Activated effector memory CD4-positive, alpha-beta T cell treated with anti-CD3 and anti-CD28 coated beads, Interleukin-2, amount 50 U/mL, for 16 hours (primary cell): ENCODE measurements around the gene P2RX1.
"Not testable (repeated sequence)": the region's sequence is repeated elsewhere in the genome, so short reads cannot be mapped to it uniquely, and the experiment has no call there.

Experiments used
- DNase-seq: peaks from one replicate; pipeline ENCODE4 v3.0.0-alpha.2; 2020

P2RX1 gene

GRCh38 chr17:3885271-3885670, 31.0 kb downstream of the P2RX1 start:
- DNase-seq: no peak

DNA sequence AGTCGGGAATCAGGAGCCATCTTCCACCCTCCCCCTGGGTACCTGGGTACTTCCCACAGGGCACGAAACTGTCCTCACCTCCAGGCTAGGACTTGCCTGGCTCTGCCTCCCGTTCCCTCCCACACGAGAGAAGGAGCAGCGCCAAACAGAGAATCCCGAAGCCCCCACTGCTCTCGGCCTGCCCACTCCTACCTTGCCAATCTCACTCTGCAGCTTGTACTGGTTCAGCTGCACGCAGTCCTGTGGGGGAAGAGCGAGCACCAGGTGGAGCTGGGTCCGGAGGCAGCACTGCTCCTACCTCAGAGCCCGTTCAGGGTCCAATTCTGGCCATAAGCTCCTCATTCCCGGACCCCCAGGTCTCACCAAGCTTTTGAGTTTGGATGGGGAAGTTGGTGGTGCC, 32.1 kb downstream of the P2RX1 start:
- DNase-seq: no peak

- no peak for DNase-seq
Observed at GRCh38 chr17:3882276-3882675, 34.0 kb downstream of the P2RX1 start.

DNA sequence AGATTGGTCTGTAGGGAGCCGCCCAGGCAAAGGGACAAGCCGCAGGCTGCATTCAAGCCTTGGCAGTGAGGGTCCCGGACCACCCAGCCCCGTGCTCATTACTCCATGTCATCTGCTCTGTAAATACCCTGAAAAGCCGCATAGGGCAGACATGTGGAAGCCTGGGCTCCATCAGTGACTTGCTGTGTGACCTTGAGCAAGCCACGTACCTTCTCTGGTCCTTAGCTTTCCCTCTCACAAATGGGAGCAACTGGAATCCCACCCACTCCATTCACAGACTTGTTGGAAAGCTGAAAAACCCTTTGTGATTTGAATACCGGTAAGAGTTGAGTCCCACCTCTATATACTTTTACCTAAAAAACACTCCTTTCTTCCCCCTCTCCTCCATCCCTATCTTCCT, 35.3 kb downstream of the P2RX1 start:
- no peak for DNase-seq

GRCh38 chr17:3879591-3880417, 36.5 kb downstream of the P2RX1 start:
- no peak for DNase-seq

- no peak for DNase-seq
Observed at GRCh38 chr17:3879186-3879585, 37.1 kb downstream of the P2RX1 start.

- no peak for DNase-seq
Observed at GRCh38 chr17:3877220-3877619, 39.0 kb downstream of the P2RX1 start.

GRCh38 chr17:3875317-3875716, 40.9 kb downstream of the P2RX1 start:
- no peak for DNase-seq

- DNase-seq: no peak
Observed at GRCh38 chr17:3873862-3874261, 42.4 kb downstream of the P2RX1 start.

DNA sequence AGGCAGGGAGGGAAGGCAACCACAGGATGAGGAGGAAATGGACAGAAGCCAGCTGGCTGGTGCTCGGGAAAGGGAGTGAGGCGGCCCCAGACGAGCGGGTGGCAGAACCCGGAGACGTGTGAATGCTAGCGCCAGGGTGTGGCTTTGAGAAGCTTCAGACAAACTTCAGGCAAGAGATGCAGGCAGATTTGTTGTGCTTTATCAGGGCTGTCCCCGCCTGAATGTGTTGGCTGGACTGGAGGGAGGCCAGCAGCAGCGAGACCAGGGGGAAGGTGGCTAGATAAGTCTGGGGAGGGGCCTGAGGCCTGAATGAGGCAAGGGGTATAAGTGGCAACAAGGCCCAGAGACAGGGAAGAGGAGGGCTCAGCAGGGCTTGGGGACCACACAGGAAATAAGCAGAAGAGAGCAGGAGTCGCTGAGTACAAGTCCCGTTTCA, 45.4 kb downstream of the P2RX1 start:
- no peak for DNase-seq

DNA sequence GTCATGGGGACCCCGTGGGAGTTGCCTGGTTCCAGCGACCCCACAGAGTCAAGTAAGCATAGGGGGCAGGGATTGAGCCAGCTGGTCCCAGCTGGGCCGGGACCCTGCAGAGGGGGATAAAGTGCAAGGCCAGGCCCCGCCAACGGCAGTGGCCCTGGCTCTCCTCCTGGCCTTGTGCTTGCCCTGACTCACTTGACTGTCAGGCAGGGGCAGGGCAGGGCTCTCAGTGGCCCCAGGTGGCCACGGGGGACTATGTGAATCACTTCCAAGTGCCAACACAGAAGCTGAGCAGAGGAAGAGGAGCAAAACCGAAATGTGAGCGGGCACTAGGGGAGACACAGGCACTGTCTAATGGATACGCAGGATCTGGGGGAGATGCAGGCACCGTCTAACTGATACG, 48.7 kb downstream of the P2RX1 start:
- DNase-seq: no peak

DNA sequence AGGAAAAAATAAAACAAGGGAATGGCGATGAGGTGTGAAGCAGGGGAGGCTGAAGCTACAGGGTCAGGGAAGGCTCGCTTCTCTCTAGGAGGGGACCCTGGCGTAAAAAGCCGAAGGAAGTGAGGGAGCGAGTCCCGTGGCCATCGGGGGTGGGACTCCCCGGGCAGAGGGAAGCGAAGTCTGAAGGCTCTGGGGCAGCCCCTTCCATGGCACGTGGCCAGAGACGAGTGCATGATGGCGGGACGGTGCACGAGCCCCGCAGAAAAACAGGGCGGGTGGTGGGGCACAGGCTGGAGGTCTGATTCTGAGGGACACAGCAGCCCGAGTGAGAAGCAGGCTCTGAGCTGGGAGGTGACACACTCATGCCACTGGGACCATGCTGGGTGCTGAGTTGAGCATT, 49.2 kb downstream of the P2RX1 start:
- no peak for DNase-seq

- no peak for DNase-seq
Observed at GRCh38 chr17:3866276-3866675, 50.0 kb downstream of the P2RX1 start.

GRCh38 chr17:3865176-3865575, 51.1 kb downstream of the P2RX1 start:
- DNase-seq: no peak

- DNase-seq: no peak
Observed at GRCh38 chr17:3864534-3864933, 51.7 kb downstream of the P2RX1 start.

- DNase-seq: no peak
Observed at GRCh38 chr17:3861761-3862681, 54.2 kb downstream of the P2RX1 start.

- no peak for DNase-seq
Observed at GRCh38 chr17:3860939-3861700, 55.1 kb downstream of the P2RX1 start.

DNA sequence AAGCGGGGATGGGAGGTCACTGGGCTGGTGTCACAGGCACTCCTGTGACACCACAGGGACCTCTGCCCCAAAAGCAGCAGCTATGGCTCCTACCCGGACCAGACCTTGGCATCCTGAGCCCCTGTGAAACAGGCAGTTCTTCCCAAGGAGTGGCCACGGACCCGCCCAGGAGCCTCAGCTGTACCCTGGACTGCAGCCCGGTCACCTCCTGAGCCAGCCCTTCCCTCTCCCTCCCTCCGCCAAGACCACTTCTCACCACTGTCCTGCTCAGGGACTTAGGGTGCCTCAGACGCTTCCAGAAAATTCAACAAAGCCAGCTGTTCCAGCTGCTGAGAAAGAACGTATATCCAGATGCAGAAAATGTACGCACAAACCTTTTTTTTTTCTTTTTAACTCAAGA, 56.3 kb downstream of the P2RX1 start:
- no peak for DNase-seq

DNA sequence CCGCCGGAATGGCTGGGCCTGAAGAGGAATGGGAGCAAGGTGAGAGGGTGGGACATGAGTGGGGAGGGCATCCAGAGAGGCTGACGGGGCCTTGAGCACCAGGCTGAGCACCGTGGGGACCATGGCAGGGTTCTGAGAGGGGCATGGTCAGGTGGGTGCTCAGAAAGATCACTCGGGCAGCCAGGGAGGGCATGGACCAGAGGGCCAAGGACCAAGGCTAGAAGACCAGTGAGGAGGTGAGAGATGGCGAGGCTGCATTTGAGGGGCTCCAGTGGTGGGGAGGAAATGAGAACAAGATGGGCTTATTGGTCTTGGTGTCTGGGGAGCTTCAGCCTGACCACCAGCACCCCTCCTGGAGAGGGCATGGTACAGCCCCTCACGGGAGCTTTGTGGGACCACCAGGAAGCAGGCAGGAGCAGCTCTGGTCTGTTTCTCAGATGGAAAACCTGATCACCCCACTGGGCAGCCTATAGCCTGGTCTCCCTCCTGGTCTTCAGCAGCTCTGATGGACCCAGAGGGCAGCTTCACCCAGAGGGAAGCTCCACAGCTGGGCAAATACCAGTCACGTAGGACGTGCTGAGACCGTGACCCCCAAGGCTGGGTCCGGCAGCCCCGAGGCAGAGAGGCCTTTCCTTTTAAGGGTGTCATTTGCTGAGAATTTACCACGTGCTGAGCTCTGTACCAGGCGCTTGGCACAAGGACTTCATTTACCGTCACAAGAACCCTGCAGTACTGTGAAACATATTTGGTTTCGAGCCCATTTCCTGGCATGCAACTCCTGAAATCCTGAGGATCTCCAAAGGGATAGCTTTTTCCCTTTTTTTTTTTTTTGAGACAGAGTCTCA, 58.8 kb downstream of the P2RX1 start:
- no peak for DNase-seq

GRCh38 chr17:3854204-3854603, 62.1 kb downstream of the P2RX1 start:
- DNase-seq: not testable (repeated sequence)

GRCh38 chr17:3852561-3852960, 63.7 kb downstream of the P2RX1 start:
- DNase-seq: no peak

DNA sequence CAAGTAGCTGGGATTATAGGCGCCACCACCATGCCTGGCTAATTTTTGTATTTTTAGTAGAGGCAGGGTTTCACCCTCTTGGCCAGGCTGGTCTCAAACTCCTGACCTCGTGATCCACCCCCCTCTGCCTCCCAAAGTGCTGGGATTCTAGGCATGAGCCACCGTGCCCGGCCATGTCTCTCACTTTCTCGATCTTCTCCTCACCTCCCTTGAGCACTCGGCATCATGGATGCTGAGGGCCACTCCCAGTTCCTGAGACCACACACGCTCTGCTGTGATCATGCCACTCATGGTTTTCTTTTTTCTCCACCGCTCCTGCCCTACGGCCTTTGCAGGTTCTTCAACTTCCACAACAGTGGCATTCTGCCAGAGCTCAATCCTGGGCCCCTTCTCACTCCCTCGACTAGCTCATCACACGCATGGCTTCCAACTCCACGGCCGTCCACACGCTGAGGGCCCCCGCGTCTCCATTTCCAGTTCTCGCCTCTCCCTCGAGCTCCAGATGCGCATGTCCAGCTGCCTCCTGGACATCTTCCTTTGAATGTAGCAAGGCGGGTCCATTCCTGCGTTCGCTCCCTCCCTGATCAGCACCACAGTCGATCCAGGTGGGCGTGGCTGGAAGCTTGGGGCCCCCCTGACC, 64.7 kb downstream of the P2RX1 start:
- DNase-seq: no peak
